GM12878 (cell line): ENCODE measurements around the gene SLC5A8.

ENCODE experiments used
- CTCF ChIP-seq, 3 experiments: IDR thresholded peaks in 2 of 3; conservative IDR thresholded peaks in 1 of 3; 2 replicates each; pipeline ENCODE4 v1.5.1; 2011; ENCODE audit warnings: low read depth in 3 of 3, low read length in 3 of 3, mild to moderate bottlenecking in 3 of 3, control low read depth in 2 of 3, moderate library complexity in 2 of 3, inconsistent platforms in 1 of 3, mixed read lengths in 1 of 3; ENCODE audit not compliant: control insufficient read depth in 2 of 3, insufficient read depth in 1 of 3; ENCODE audit errors: extremely low read depth in 1 of 3
- ETV6 ChIP-seq, 2 experiments: fragments of 450-650 bp in 1 of 2; IDR thresholded peaks in 1 of 2; conservative IDR thresholded peaks in 1 of 2; 2 replicates each; pipeline ENCODE4 v1.6.1; 2014; ENCODE audit warnings: antibody characterized with exemption in 1 of 2, borderline replicate concordance in 1 of 2, low read depth in 1 of 2, mild to moderate bottlenecking in 1 of 2, moderate library complexity in 1 of 2
- GABPA ChIP-seq: IDR thresholded peaks from 2 replicates; pipeline ENCODE4 v1.6.1; 2014; ENCODE audit warnings: antibody characterized with exemption, low read depth, mild to moderate bottlenecking, inconsistent platforms
- JUND ChIP-seq: IDR thresholded peaks from 2 replicates; pipeline ENCODE4 v1.6.1; 2012; ENCODE audit warnings: low read depth, mild to moderate bottlenecking, low read length, improper control_type of control experiment, moderate library complexity
- MAX ChIP-seq: IDR thresholded peaks from 2 replicates; pipeline ENCODE4 v1.6.1; 2012; ENCODE audit warnings: low read depth, low read length, improper control_type of control experiment
- MXI1 ChIP-seq: fragments of 150-350 bp; IDR thresholded peaks from 2 replicates; pipeline ENCODE4 v1.6.1; 2011; ENCODE audit warnings: low read depth, mild to moderate bottlenecking, inconsistent platforms, low read length, improper control_type of control experiment
- POLR2A ChIP-seq: IDR thresholded peaks from 2 replicates; pipeline ENCODE4 v1.6.1; 2011; ENCODE audit warnings: low read depth, mild to moderate bottlenecking, low read length
- RAD51 ChIP-seq: fragments of 450-650 bp; IDR thresholded peaks from 2 replicates; pipeline ENCODE4 v1.6.1; 2016; ENCODE audit warnings: moderate library complexity, mild to moderate bottlenecking, inconsistent platforms
- TAF1 ChIP-seq: IDR thresholded peaks from 2 replicates; pipeline ENCODE4 v1.6.1; 2011; ENCODE audit warnings: mild to moderate bottlenecking, low read depth, low read length, borderline replicate concordance
- ZNF24 ChIP-seq: fragments of 450-650 bp; IDR thresholded peaks from 2 replicates; pipeline ENCODE4 v1.6.1; 2017; ENCODE audit warnings: antibody characterized with exemption, mild to moderate bottlenecking

GRCh38 chr12:101221301-101221700, 11.3 kb upstream of the SLC5A8 start:
- TF ChIP-seq ZNF24 (no peak), POLR2A (no peak), ETV6 (conservative IDR thresholded peaks at IDR 0.05 in 1 of 2, IDR thresholded peaks at IDR 0.05 in 1 of 2; ENCODE audit: borderline replicate concordance in 1 of 2, low read depth in 1 of 2) (no peak), CTCF (IDR thresholded peaks at IDR 0.05 in 2 of 3, conservative IDR thresholded peaks at IDR 0.05 in 1 of 3; ENCODE audit: control insufficient read depth in 2 of 3, extremely low read depth in 1 of 3, insufficient read depth in 1 of 3, low read depth in 3 of 3, low read length in 3 of 3) (no peak), GABPA (no peak), TAF1 (no peak), MAX (no peak), JUND (no peak), RAD51 (no peak), MXI1 (no peak)
